Progenitor cell of endocrine pancreas (in vitro differentiated cells): Measurements from ENCODE around the gene PRSS12. TPM values are rescaled to one million over a fixed set of nuclear protein-coding genes. Genes with fewer than 3 reads are reported as not detected.
"Not testable (repeated sequence)": the region's sequence is repeated elsewhere in the genome, so short reads cannot be mapped to it uniquely, and the experiment has no call there.

Experiments used
- DNase-seq: peaks from one replicate; pipeline ENCODE4 v3.0.0; 2021; ENCODE audit warnings: low spot score; ENCODE audit not compliant: unreplicated experiment
- H3K27ac Mint-ChIP-seq: 2 replicates; pipeline ENCODE4 v1.8.0; 2021; ENCODE audit warnings: mild to moderate bottlenecking, moderate library complexity, mixed read lengths
- H3K27me3 Mint-ChIP-seq: 2 replicates; pipeline ENCODE4 v1.8.0; 2021; ENCODE audit warnings: mixed read lengths
- H3K36me3 Mint-ChIP-seq: 2 replicates; pipeline ENCODE4 v1.8.0; 2022; ENCODE audit warnings: mixed read lengths; ENCODE audit not compliant: insufficient read depth
- H3K4me1 Mint-ChIP-seq: 2 replicates; pipeline ENCODE4 v1.8.0; 2021; ENCODE audit warnings: low read depth, mixed read lengths
- H3K4me3 Mint-ChIP-seq: 2 replicates; pipeline ENCODE4 v1.8.0; 2021; ENCODE audit warnings: low read depth, mild to moderate bottlenecking, moderate library complexity, mixed read lengths
- H3K9me3 Mint-ChIP-seq: 2 replicates; pipeline ENCODE4 v1.8.0; 2021; ENCODE audit warnings: low read depth, mixed read lengths
- CTCF ChIP-seq: fragments of 200-600 bp; sonication (generic); IDR thresholded peaks from one replicate; pipeline ENCODE4 v1.5.0; 2021; ENCODE audit warnings: antibody characterized with exemption, mild to moderate bottlenecking; ENCODE audit not compliant: unreplicated experiment
- total RNA-seq: library from RNA; stranded (reverse); gene quantifications from 2 replicates; pipeline ENCODE4 v1.2.1, GENCODE V29; 2021

The PRSS12 gene
- total RNA-seq, 1 donor from 2014 or later: 3.4 TPM

GRCh38 chr4:118313098-118313497, 39.7 kb downstream of the PRSS12 start:
- no peaks in the 10 kb centered on the region for H3K9me3 Mint-ChIP-seq
- no peak overlapping the region for H3K4me3 Mint-ChIP-seq
- H3K36me3 Mint-ChIP-seq: no peaks in the 10 kb centered on the region
- DNase-seq: no peak
- no peak for TF ChIP-seq CTCF
- no peaks in the 10 kb centered on the region for H3K27me3 Mint-ChIP-seq
- H3K27ac Mint-ChIP-seq: no peak overlapping the region
- no peaks in the 10 kb centered on the region for H3K4me1 Mint-ChIP-seq

- Mint-ChIP-seq H3K4me3 (no peak overlapping the region), H3K36me3 (no peaks in the 10 kb centered on the region), H3K27me3 (no peaks in the 10 kb centered on the region), H3K27ac (no peak overlapping the region), H3K4me1 (no peaks in the 10 kb centered on the region), H3K9me3 (no peaks in the 10 kb centered on the region)
- TF ChIP-seq CTCF: no peak
- DNase-seq: no peak
Observed at GRCh38 chr4:118308306-118309030, 44.3 kb downstream of the PRSS12 start.

- no peaks in the 10 kb centered on the region for H3K36me3 Mint-ChIP-seq
- no peaks in the 10 kb centered on the region for H3K9me3 Mint-ChIP-seq
- no peaks in the 10 kb centered on the region for H3K4me1 Mint-ChIP-seq
- DNase-seq: no peak
- H3K27ac Mint-ChIP-seq: no peak overlapping the region
- H3K27me3 Mint-ChIP-seq: no peaks in the 10 kb centered on the region
- no peak for TF ChIP-seq CTCF
- H3K4me3 Mint-ChIP-seq: no peak overlapping the region
Observed at GRCh38 chr4:118307643-118308042, 45.2 kb downstream of the PRSS12 start.

- H3K9me3 Mint-ChIP-seq, DNase-seq, H3K4me3 Mint-ChIP-seq, H3K27me3 Mint-ChIP-seq, H3K27ac Mint-ChIP-seq, H3K4me1 Mint-ChIP-seq, H3K36me3 Mint-ChIP-seq: not testable (repeated sequence)
Observed at GRCh38 chr4:118299619-118300018, 53.2 kb downstream of the PRSS12 start.

GRCh38 chr4:118296729-118297128, 56.1 kb downstream of the PRSS12 start:
- H3K4me3 Mint-ChIP-seq: no peak overlapping the region
- H3K27me3 Mint-ChIP-seq: no peaks in the 10 kb centered on the region
- no peak for DNase-seq
- H3K9me3 Mint-ChIP-seq: no peaks in the 10 kb centered on the region
- no peak overlapping the region for H3K27ac Mint-ChIP-seq
- H3K36me3 Mint-ChIP-seq: no peaks in the 10 kb centered on the region
- TF ChIP-seq CTCF: no peak
- H3K4me1 Mint-ChIP-seq: no peaks in the 10 kb centered on the region

- H3K4me1 Mint-ChIP-seq: no peaks in the 10 kb centered on the region
- DNase-seq: no peak
- no peaks in the 10 kb centered on the region for H3K9me3 Mint-ChIP-seq
- H3K27ac Mint-ChIP-seq: no peak overlapping the region
- no peaks in the 10 kb centered on the region for H3K36me3 Mint-ChIP-seq
- H3K27me3 Mint-ChIP-seq: no peaks in the 10 kb centered on the region
- no peak for TF ChIP-seq CTCF
- no peak overlapping the region for H3K4me3 Mint-ChIP-seq
Observed at GRCh38 chr4:118290951-118291350, 61.9 kb downstream of the PRSS12 start.
